Progenitor cell of endocrine pancreas (in vitro differentiated cells): ENCODE results near the gene NUP133. TPM values are rescaled to one million over a fixed set of nuclear protein-coding genes. Genes with fewer than 3 reads are reported as not detected.

Source experiments
- DNase-seq: peaks from one replicate; pipeline ENCODE4 v3.0.0; 2021; ENCODE audit warnings: low spot score; ENCODE audit not compliant: unreplicated experiment
- H3K27ac Mint-ChIP-seq: 2 replicates; pipeline ENCODE4 v1.8.0; 2021; ENCODE audit warnings: mild to moderate bottlenecking, moderate library complexity, mixed read lengths
- H3K27me3 Mint-ChIP-seq: 2 replicates; pipeline ENCODE4 v1.8.0; 2021; ENCODE audit warnings: mixed read lengths
- H3K36me3 Mint-ChIP-seq: 2 replicates; pipeline ENCODE4 v1.8.0; 2022; ENCODE audit warnings: mixed read lengths; ENCODE audit not compliant: insufficient read depth
- H3K4me1 Mint-ChIP-seq: 2 replicates; pipeline ENCODE4 v1.8.0; 2021; ENCODE audit warnings: low read depth, mixed read lengths
- H3K4me3 Mint-ChIP-seq: 2 replicates; pipeline ENCODE4 v1.8.0; 2021; ENCODE audit warnings: low read depth, mild to moderate bottlenecking, moderate library complexity, mixed read lengths
- H3K9me3 Mint-ChIP-seq: 2 replicates; pipeline ENCODE4 v1.8.0; 2021; ENCODE audit warnings: low read depth, mixed read lengths
- CTCF ChIP-seq: fragments of 200-600 bp; sonication (generic); IDR thresholded peaks from one replicate; pipeline ENCODE4 v1.5.0; 2021; ENCODE audit warnings: antibody characterized with exemption, mild to moderate bottlenecking; ENCODE audit not compliant: unreplicated experiment
- total RNA-seq: library from RNA; stranded (reverse); gene quantifications from 2 replicates; pipeline ENCODE4 v1.2.1, GENCODE V29; 2021

Gene NUP133
- total RNA-seq, 1 donor from 2014 or later = 53.5 TPM

DNA sequence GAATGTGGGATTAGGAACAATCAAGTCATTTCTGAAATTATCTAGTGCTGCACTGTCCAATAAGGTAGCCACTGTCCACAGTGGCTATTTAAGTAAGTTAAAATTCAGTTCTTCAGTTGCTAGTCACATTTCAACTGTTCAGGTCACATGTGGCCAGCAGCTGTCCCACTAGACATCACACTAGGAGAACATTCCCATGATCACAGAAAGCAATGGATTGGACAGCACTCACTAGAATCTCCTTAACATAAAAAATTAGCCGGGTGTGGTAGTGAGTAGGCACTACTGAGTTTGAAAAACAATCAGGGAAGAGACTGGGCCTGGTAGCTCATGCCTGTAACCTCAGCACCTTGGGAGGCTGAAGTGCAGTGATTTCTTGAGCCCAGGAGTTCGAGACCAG, 33.6 kb downstream of the NUP133 start:
- no peaks in the 10 kb centered on the region for H3K27me3 Mint-ChIP-seq
- H3K4me1 Mint-ChIP-seq = peaks cover 7% of the 10 kb centered on the region
- H3K4me3 Mint-ChIP-seq = no peak overlapping the region
- no peaks in the 10 kb centered on the region for H3K9me3 Mint-ChIP-seq
- no peak for DNase-seq
- TF ChIP-seq CTCF = no peak
- H3K36me3 Mint-ChIP-seq = peaks cover 27% of the 10 kb centered on the region
- H3K27ac Mint-ChIP-seq = no peak overlapping the region

DNA sequence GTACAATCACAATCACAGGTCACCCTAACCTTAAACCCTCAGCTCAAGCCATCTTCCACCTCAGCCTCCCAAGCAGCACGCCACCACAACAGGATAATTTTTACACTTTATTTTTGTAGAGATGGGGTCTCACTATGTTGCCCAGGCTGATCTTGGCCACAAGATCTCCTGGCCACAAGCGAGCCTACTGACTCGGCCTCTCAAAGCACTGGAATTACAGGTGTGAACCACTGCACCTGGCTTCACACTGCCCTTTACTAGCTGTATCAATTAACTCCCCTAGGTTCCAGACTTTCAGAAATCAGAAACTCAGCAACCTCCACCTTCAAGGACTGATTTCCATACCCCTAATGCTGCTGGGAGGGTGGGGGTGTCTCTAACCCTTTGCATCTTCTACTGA, 37.0 kb downstream of the NUP133 start:
- no peak for TF ChIP-seq CTCF
- Mint-ChIP-seq H3K9me3 (no peaks in the 10 kb centered on the region), H3K36me3 (peaks cover 21% of the 10 kb centered on the region), H3K27ac (no peak overlapping the region), H3K27me3 (no peaks in the 10 kb centered on the region), H3K4me1 (peaks cover 7% of the 10 kb centered on the region), H3K4me3 (no peak overlapping the region)
- DNase-seq = no peak

GRCh38 chr1:229470406-229471043, 37.6 kb downstream of the NUP133 start:
- H3K9me3 Mint-ChIP-seq = no peaks in the 10 kb centered on the region
- H3K4me3 Mint-ChIP-seq = no peak overlapping the region
- no peaks in the 10 kb centered on the region for H3K27me3 Mint-ChIP-seq
- peaks cover 7% of the 10 kb centered on the region for H3K4me1 Mint-ChIP-seq
- H3K27ac Mint-ChIP-seq = peak overlapping the region; percentile 22
- DNase-seq = no peak
- H3K36me3 Mint-ChIP-seq = peaks cover 20% of the 10 kb centered on the region
- no peak for TF ChIP-seq CTCF

GRCh38 chr1:229466887-229467286, 41.3 kb downstream of the NUP133 start:
- Mint-ChIP-seq H3K9me3 (no peaks in the 10 kb centered on the region), H3K36me3 (peaks cover 30% of the 10 kb centered on the region)

DNA sequence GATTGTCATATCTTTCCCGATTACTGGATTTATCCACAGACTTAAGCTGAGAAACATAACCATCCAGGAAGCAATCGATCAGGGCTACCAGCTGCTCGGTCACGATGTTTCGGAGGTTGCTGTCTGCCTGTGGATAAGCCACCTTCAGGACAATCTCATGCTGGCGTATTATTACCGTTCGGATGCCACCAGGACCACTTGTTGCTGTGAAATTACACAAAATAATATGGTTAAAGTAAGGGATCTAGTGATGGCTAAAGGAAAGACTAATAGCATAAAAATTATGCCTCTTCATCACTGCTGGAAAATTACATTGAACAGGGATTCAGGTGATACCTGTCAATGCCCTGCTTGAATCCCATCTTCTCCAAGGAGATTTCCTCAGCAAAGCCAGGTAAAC, 43.5 kb downstream of the NUP133 start:
- no peak overlapping the region for H3K4me3 Mint-ChIP-seq
- peaks cover 41% of the 10 kb centered on the region for H3K36me3 Mint-ChIP-seq
- DNase-seq = no peak
- no peak for TF ChIP-seq CTCF
- H3K9me3 Mint-ChIP-seq = no peaks in the 10 kb centered on the region
- H3K27ac Mint-ChIP-seq = no peak overlapping the region
- H3K4me1 Mint-ChIP-seq = peaks cover 2% of the 10 kb centered on the region
- no peaks in the 10 kb centered on the region for H3K27me3 Mint-ChIP-seq

More at GRCh38 chr1:229466887-229467286, 41.3 kb downstream of the NUP133 start:
- H3K27me3 Mint-ChIP-seq = no peaks in the 10 kb centered on the region
- H3K4me3 Mint-ChIP-seq = no peak overlapping the region
- no peak for DNase-seq
- no peak for TF ChIP-seq CTCF
- H3K4me1 Mint-ChIP-seq = peaks cover 7% of the 10 kb centered on the region
- H3K27ac Mint-ChIP-seq = no peak overlapping the region
